ENCODE measurements around the gene TMED5.
A peak's percentile ranks its signal among the peaks of the same experiment; 100 is the strongest.
"Not testable (repeated sequence)": the region's sequence is repeated elsewhere in the genome, so short reads cannot be mapped to it uniquely, and the experiment has no call there.

TMED5 gene

DNA sequence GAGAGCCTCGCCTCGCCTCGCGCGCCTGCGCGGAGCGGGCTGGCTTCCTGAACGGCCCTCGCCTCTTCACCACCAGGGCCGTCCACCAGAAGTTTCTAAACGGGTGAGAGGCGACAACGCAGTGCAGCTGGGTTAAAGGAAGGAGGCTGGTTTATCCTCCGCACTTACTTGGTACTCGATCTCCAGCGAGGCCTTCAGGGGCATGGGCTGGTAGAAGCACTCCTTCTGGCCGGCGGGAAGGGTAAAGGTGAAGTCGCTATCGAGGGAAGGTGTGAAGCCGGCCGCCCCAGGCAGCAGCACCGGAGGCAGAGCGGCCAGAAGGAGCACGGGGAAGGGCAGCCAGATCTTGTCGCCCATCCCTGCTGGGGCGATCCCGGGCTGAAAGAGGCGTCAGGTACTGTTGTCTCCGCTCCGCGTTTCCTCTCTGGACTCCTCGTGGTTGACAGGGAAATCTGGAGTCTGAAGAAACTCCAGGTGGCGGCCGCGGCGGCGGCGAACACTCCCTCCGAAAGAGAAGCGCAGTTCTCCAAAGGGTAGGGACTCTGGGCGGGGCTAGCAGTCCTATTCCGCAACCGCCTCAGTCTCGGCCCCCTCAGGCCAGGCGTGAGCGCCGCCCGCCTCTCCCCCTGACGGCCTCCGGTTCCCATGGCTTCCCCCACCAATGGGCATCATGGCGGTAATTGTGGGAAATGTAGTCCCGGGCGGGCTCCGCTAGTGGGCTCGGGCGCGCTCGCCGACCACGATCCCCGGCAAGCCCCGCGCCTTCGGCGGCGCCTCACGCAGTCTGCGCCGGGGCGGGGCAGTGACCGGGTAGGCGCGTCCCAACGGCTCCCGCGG is at the start of gene TMED5:
Gene TMED5, minus strand, starts transcription at position 528 of the 837 bp plus-strand sequence. Its CDS starts 171 bp downstream, at position 357.
- peak; percentile 98 for DNase-seq (ENCODE audit: low read depth)

DNA sequence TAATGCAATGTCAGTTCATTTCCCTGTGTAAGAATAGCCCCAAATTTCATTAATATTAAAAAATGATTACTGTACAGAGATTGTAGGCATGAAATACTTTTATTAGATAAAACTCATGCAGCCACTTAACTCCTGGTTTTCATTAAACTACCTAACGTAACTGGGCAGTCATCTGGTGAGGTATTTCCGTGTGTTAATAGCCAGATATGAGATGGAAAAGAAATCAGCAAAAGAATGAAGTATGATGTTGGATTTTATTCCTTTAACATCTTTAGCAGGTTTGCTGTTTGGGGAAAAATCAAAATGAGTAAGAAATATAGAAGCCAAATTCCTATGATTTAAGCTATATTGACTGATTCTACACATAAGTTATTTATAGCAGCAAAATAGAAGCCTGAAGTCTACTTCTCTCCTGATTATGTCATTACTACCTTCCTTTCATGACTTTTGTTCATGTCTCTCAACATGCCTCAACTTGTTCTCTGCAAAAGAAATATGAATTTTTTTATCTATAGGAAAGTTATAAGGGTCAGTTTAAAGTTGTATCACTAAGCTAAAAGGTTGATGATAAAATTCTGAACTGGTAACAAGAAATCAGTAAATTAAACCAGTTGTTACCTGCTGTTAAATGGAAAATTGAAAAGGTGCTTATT is 42.9 kb upstream of the TMED5 start:
- DNase-seq (ENCODE audit: low read depth) = no peak

DNA sequence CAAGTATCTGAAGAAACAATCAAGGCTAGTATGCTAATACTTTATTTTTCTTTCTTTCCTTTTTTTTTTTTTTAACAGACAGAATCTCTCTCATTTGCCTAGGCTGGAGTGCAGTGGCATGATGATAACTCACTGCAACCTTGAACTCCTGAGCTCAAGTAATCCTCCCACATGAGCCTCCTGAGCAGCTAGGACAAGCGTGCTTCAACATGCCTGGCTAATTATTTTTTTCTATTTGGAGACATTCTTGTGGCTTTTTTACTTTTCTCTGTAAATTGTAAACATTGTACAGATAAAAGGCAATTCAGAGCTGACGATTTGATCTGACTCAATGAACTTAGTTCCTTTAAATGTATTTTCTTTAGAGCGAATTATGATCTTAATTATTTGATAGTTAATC is 41.7 kb upstream of the TMED5 start:
- no peak for DNase-seq (ENCODE audit: low read depth)

DNA sequence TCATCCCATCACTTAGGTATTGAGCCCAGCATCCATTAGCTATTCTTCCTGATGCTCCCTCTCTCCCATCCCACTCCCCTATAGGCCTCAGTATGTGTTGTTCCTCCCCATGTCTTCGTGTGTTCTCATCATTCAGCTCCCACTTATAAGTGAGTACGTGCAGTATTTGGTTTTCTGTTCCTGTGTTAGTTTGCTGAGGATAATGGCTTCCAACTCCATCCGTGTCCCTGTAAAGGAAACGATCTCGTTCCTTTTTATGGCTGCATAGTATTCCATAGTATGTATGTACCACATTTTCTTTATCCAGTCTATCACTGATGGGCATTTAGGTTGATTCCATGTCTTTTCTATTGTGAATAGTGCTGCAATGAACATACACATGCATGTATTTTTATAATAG is 40.5 kb upstream of the TMED5 start:
- not testable (repeated sequence) for DNase-seq (ENCODE audit: low read depth)

DNA sequence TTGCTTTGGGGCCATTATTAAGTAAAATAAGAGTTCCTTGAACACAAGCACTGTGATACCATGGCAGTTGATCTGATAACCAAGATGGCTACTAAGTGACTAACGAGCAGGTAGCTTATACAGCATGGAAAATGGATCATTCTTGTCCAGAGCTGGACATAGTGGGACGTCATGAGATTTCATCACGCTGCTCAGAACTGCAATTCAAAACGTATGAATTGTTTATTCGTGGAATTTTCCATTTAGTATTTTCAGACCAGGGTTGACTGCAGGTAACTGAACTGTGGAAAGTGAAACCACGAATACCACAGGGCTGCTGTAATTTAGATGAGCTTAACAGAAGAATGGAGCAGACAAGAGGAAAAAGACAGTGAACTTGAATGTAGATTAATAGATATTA is 39.2 kb upstream of the TMED5 start:
- no peak for DNase-seq (ENCODE audit: low read depth)

DNA sequence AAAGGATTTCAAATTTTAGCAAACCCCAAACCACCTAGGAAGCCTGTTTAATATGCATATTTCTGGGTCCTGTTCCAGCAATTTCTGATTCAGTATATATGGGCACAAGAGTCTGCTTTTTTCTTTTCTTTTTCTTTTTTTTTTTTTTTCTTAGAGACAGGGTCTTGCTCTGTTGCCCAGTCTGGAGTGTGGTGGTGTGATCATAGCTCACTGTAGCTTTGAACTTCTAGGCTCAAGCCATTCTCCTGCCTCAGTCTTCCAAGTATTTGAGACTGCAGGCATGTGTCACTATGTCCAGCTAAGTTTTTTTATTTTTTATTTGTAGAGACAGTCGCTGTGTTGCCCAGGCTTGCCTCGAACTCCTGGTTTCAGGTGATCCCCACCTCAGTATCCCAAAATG is 35.1 kb upstream of the TMED5 start:
- DNase-seq (ENCODE audit: low read depth) = no peak

DNA sequence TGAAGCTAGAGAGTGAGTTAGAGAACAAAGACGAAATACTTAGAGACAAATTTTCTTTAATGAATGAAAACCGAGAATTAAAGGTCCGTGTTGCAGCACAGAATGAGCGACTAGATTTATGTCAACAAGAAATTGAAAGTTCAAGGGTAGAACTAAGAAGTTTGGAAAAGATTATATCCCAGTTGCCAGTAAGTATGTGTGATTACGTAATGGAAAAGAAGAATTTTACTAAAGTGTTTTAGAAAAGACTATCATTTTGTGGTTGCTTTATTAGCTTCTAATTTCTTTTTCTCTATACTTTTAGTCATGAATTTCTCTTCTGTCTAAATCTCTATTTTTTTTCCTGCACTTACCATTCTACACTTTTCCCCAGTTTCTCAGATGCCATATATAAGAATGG is 27.0 kb upstream of the TMED5 start:
- no peak for DNase-seq (ENCODE audit: low read depth)

DNA sequence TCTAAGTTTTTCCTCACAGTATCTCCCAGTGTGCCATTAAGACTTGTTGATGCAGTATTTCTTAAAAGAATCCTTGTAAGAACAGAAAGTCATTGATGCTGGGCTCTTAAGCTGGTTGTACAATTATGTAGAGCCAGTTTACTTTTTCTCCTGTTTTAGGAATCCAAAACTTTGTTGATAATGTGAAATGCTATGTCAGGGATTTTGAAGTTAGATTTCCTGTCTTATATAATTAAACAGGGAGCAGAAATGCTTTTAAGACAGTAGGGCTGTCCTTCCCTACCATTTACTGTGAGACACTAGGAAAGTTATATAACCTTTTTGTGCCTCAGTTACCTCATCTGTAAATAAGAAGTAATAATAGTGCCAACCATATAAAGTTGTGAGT is 26.3 kb upstream of the TMED5 start:
- DNase-seq (ENCODE audit: low read depth) = no peak

DNA sequence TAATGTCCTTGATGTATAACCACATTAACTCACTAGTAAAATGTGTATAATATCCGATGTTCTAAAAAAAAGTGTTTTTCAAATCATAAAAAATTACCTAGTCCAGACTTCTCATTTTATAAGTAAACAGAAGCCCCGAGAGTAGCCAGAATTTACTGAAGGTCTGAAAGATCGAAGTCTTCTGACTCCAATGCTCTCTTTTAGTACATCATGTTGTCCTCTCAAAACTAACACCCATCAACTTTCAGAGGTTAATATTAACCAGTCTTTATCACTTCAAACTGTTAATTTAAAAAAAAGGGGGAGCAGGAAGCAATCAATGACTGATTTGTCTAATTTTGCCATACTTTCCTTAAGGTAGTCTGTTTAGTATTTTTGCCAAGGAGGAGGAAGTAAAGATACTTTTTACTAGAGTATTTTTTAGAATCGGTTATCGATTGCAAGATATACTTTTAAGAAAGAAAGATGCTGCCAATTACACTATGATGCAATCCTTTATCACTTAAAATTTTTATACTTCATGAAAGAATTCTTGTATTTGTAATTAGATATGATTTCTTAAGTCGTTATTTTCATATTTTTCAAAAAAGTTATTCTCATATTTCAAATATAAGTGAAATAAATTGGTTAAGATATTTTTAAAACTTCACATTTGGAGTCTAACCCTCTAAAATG is 25.8 kb upstream of the TMED5 start:
- DNase-seq (ENCODE audit: low read depth) = no peak

DNA sequence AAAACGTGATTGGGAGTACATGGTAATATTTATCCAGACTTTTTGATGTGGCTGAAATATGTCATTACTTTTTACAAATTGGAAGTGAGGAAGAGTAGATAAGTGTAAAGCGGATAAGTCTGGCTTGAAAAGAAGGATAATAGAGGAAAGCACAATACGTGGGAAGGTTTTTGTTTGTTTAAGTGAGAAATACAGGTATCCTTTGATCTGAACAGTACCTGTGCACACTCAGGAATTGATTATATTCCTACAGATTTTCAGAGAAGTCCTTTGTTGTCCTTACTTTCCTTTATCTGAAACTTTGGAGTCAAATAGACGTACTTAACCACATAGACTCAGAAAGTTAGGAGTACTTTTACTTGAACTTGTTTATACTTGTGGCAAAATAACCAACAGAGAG is 20.5 kb upstream of the TMED5 start:
- DNase-seq (ENCODE audit: low read depth) = no peak

DNA sequence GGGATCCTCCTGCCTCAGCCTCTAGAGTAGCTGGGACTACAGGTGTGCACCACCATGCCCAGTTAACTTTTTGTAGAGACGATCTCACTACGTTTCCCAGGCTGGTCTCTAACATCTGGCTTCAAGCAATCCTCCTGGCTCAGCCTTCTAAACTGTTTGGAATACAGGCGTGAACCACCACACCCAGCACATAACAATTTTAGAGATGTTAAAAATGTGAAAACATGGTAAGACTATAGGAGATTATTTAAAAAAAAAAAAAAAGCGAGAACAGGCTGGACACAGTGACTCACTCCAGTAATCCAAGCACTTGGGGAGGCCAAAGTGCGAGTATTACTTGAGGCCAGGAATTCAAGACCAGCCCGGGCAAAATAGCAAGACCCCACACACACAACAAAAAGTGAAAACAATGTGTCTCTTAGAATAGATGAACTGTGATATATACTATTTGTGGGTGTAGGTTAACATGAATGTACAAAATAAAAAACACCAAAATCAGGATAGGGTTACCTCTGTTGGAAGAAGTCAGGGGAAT is 19.9 kb upstream of the TMED5 start:
- DNase-seq (ENCODE audit: low read depth) = no peak

DNA sequence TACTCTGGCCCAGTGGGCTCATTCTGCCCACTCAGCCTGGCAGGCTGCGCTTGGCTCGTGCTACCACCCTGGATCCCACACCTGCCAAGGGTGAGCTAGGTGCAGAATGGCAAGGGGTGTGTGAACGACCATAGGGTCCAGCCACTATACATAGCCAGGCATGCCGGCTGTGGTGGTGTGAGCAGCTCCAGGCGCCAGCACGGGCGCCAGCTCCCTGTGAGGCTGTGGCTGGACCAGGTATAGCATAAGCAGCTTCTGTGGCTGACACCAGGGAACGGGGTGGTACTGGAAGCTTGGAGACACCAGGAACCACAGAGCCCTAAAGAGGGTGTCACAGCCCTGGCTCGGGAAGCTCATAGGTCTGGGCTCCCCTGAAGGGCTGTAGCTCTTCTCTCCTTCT is 18.9 kb upstream of the TMED5 start:
- no peak for DNase-seq (ENCODE audit: low read depth)

DNA sequence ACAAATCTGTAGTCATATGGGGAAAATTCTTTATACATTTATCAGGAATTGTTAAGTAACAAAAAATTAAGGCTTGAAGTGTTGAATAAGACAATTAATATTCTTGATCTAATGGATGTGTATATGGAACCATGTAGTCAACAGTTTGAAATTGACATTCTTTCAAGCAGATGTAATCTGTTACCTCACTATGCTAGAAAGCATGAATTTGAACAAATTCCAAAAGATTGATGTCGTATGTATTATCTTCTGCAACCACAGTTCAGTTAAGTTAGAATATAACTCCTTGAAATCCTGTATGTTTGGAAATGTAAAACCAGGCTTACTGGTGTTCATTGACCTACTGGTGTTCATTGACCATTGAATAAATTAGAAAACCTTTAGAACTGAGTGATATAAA is 16.4 kb upstream of the TMED5 start:
- peak; percentile 33 for DNase-seq (ENCODE audit: low read depth)

DNA sequence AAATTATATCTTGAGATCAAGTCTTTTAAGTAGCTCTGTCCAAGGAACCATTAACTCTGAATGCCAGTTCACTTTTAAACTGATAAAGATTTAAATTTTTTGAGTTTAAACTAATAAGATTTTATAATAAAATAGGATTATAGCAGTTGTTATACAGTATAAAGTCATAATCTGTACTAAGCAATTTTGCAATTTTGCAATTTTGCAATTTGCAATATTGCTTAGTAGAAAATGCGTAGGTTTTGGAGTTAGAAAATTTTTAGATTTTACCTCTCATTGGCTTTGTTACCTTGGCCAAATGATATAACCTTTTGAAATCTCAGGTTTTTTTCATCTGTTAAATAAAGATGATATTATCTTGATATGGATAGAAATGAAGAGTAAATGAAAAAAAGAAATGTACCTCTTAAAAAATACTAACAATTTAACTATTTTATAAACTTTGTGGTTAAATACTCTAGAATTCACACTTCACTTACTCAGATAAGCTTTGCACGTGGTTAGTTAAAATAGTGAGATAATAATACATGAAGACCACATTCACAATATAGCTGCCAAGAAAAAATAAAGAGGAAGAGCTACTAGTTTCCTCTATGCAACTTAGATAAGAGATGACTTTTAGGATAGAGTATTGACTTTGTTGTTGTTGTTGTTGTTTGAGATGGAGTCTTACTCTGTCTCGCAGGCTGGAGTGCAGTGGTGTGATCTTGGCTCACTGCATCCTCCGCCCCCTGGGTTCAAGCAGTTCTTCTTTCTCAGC is 14.2 kb upstream of the TMED5 start:
- no peak for DNase-seq (ENCODE audit: low read depth)

DNA sequence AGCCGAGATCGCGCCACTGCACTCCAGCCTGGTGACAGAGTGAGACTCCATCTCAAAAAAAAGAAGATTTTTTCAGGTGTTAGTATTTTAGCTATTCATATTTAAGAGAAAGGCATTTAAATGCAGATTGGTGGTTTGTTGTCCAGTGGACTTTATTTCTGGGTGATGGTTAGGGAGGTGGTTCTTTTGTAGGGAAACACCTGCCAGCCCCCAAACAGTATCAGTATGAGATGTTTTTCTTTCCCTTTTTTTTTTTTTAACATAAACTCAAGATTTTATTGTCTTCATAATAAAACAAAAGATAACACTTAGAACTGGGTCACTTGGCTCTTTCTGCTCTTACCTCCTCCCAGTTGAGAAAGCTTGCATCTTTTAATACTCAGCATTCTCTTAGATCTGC is 10.2 kb upstream of the TMED5 start:
- no peak for DNase-seq (ENCODE audit: low read depth)

DNA sequence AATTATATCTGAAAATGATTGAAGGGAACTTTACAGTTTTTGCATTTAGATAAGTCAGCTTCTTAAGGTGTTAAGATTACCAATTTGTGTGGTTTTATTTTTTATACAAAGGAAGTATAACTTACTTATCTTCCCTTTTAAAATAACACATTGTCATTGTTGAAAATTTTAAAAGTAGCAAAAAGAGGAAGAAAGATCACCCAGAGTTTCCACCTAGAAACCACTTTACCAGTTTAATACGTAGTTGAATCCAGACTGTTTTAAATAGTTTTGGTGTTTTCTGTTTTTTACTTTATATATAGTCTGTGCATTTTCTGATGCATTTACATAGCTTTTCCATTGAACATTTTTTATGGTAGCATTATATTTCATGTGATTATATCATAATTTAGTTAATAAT is 6.5 kb upstream of the TMED5 start:
- DNase-seq (ENCODE audit: low read depth) = no peak

DNA sequence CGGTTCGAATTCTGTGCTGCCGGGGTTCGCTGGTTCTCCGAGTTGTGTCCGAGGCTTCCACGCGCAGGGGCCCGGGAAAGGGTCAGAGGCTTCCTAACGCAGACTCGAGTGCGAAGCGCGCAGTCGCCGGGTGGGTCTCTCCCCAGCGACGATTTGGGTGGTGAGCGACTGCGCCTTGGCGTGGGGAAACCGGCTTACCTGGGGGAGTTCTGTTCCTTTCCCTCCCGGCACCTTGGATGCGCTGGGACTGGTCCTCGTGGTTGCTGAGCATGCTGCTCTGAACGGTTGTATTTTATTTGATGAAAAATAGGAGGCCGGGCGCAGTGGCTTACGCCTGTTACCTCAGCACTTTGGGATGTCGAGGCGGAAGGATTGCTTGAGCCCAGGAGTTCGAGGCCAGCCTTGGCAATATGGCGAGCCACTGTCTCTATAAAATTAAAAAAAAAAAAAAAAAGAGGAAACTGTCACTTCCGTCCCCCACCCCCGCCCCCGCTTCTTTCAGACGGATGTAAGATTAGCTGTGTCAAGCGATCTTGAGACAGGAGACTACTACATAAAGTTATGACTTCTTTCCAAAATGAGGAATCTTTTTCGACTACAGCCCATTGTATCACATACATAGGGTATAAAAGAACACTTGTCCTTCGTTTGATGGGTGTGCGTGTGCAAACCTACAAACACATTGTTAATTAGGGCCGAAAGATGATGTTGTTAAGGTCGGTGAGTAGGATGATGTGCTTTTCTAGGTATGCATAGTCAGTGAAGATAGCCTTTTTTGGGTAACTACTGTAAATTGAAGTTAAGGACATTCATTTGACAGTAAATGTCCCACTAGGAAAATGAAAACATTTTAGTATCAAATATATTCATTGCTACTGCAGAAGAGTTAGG is 755 bp upstream of the TMED5 start, which contains the start of gene CCDC18:
Gene CCDC18, plus strand, starts transcription at position 2 of the 891 bp plus-strand sequence. CDS start 2,638 bp downstream, outside the sequence.
- DNase-seq (ENCODE audit: low read depth) = peak; percentile 79

DNA sequence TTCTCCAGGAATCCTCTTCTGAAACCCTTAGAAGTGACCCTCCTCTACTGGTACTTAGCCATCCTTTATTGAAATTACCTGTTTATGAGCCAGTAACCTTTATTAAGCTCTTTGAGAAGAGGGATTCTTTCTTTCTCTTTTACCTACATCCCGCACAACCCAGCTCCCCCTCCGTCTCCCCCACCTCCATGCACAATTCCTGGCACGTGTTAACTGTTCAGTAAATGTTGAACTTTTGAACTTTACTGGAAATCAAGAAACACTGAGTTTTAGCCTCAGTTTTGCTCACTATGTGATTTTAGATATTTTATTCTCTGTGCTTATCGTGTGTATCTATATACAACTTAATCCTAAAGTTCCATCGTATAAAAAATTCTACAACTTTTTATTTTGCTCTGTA is 1.8 kb downstream of the TMED5 start:
- peak; percentile 47 for DNase-seq (ENCODE audit: low read depth)

DNA sequence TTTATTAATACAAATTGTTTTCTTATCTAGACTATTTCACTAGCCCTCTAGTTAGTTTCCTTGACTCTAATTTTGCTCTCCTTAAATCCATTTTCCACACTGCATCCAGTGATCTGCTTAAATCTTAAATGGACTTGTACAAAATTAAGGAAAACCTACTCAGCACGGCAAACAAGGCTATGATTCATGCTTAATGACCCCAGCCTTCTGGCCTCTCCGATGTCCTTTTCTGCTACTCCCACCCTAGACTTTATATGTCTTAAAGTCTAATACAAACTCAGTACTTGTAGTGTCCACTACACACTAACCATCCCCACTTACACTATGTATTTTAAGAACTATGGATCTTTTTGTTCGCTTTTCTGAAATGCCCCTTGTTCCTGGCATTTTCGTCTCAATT is 2.2 kb downstream of the TMED5 start:
- peak; percentile 63 for DNase-seq (ENCODE audit: low read depth)

DNA sequence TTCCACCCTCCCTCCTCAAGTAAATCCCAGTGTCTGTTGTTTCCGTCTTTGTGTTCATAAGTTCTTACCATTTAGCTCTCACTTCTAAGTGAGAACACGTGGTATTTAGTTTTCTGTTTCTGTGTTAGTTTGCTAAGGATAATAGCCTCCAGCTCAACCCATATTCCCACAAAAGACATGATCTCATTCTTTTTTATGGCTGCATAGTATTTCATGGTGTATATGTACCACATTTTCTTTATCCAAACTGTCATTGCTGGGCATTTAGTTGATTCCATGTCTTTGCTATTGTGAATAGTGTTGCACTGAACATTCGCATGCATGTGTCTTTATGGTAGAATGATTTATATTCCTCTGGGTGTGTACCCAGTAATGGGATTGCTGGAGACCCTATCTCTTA is 5.6 kb downstream of the TMED5 start:
- DNase-seq (ENCODE audit: low read depth) = not testable (repeated sequence)

DNA sequence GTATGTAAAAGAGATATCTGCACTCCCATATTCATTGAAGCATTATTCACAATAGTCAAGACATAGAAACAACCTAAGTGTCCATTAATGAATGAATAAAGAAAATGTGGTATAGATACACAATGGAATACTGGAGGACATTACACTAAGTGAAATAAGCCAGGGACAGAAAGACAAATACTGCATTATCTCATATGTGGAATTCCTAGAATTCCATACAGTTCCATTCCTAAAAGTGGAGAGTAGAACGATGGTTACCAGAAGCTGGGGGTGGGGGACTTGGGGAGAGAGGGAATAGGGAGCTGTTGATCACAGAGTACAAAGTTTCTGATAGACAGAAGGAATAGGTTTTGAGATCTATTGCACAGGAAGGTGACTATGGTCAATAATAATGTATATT is 7.4 kb downstream of the TMED5 start:
- no peak for DNase-seq (ENCODE audit: low read depth)
